GM10847 (cell line): Measurements from ENCODE around the gene PROSER3.

Experiments used
- POLR2A ChIP-seq: IDR thresholded peaks from 2 replicates; pipeline ENCODE4 v1.6.1; 2011; ENCODE audit not compliant: insufficient read length; ENCODE audit errors: extremely low read depth

Gene PROSER3

GRCh38 chr19:35805526-35806102 lies 47.6 kb downstream of the PROSER3 start:
- no peak for TF ChIP-seq POLR2A

- TF ChIP-seq POLR2A: no peak
Observed at GRCh38 chr19:35806597-35806996, 48.6 kb downstream of the PROSER3 start.

- no peak for TF ChIP-seq POLR2A
Observed at GRCh38 chr19:35807633-35808032, 49.7 kb downstream of the PROSER3 start.

GRCh38 chr19:35811317-35812219 lies 53.6 kb downstream of the PROSER3 start:
- TF ChIP-seq POLR2A: no peak

GRCh38 chr19:35812220-35813042 lies 54.5 kb downstream of the PROSER3 start, which contains the start of gene PRODH2:
TSS of gene PRODH2 (minus strand) at chr19:35812845. CDS start at chr19:35812805, 40 bp downstream.
- TF ChIP-seq POLR2A: no peak

GRCh38 chr19:35813043-35813890 lies 55.3 kb downstream of the PROSER3 start:
- TF ChIP-seq POLR2A: no peak

- TF ChIP-seq POLR2A: no peak
Observed at GRCh38 chr19:35816262-35816661, 58.3 kb downstream of the PROSER3 start.

GRCh38 chr19:35816846-35817245 lies 58.9 kb downstream of the PROSER3 start:
- TF ChIP-seq POLR2A: no peak

GRCh38 chr19:35818445-35818844 lies 60.5 kb downstream of the PROSER3 start:
- no peak for TF ChIP-seq POLR2A
